Stimulated activated CD8-positive, alpha-beta memory T cell treated with anti-CD3 and anti-CD28 coated beads, Interleukin-12 subunit alpha, Interleukin-12 subunit beta, amount 100 ng/mL, for 4 hours (primary cell): Measurements from ENCODE around the gene CNTNAP2.

Source experiments
- DNase-seq: peaks from one replicate; pipeline ENCODE4 v3.0.0-alpha.2; 2020; ENCODE audit warnings: low read depth

CNTNAP2 gene

GRCh38 chr7:146698995-146699610, 582.5 kb downstream of the CNTNAP2 start:
- DNase-seq, result no peak

GRCh38 chr7:146700015-146700560, 583.5 kb downstream of the CNTNAP2 start:
- DNase-seq, result no peak

GRCh38 chr7:146701166-146701565, 584.6 kb downstream of the CNTNAP2 start:
- DNase-seq, result no peak

- no peak for DNase-seq
Observed at GRCh38 chr7:146702898-146703297, 586.3 kb downstream of the CNTNAP2 start.

GRCh38 chr7:146709451-146710027, 592.9 kb downstream of the CNTNAP2 start:
- no peak for DNase-seq

- DNase-seq, result no peak
Observed at GRCh38 chr7:146713205-146713604, 596.6 kb downstream of the CNTNAP2 start.

- DNase-seq, result no peak
Observed at GRCh38 chr7:146713934-146714333, 597.3 kb downstream of the CNTNAP2 start.

- no peak for DNase-seq
Observed at GRCh38 chr7:146720195-146720594, 603.6 kb downstream of the CNTNAP2 start.

- no peak for DNase-seq
Observed at GRCh38 chr7:146722986-146723385, 606.4 kb downstream of the CNTNAP2 start.

GRCh38 chr7:146725520-146725919, 608.9 kb downstream of the CNTNAP2 start:
- no peak for DNase-seq

- DNase-seq, result no peak
Observed at GRCh38 chr7:146728141-146728540, 611.5 kb downstream of the CNTNAP2 start.

GRCh38 chr7:146728611-146729010, 612.0 kb downstream of the CNTNAP2 start:
- DNase-seq, result no peak

GRCh38 chr7:146731185-146731584, 614.6 kb downstream of the CNTNAP2 start:
- no peak for DNase-seq

- no peak for DNase-seq
Observed at GRCh38 chr7:146735992-146736391, 619.4 kb downstream of the CNTNAP2 start.

- no peak for DNase-seq
Observed at GRCh38 chr7:146736446-146737190, 620.0 kb downstream of the CNTNAP2 start.

- DNase-seq, result no peak
Observed at GRCh38 chr7:146740039-146740438, 623.4 kb downstream of the CNTNAP2 start.

- DNase-seq, result no peak
Observed at GRCh38 chr7:146741911-146742310, 625.3 kb downstream of the CNTNAP2 start.

- no peak for DNase-seq
Observed at GRCh38 chr7:146754385-146754784, 637.8 kb downstream of the CNTNAP2 start.

- no peak for DNase-seq
Observed at GRCh38 chr7:146755585-146755984, 639.0 kb downstream of the CNTNAP2 start.

GRCh38 chr7:146764458-146764857, 647.9 kb downstream of the CNTNAP2 start:
- no peak for DNase-seq

- DNase-seq, result no peak
Observed at GRCh38 chr7:146768957-146769356, 652.4 kb downstream of the CNTNAP2 start.

- no peak for DNase-seq
Observed at GRCh38 chr7:146772601-146773000, 656.0 kb downstream of the CNTNAP2 start.

- DNase-seq, result no peak
Observed at GRCh38 chr7:146773506-146773905, 656.9 kb downstream of the CNTNAP2 start.
